ENCODE measurements around the gene DPP10.

Gene DPP10

DNA sequence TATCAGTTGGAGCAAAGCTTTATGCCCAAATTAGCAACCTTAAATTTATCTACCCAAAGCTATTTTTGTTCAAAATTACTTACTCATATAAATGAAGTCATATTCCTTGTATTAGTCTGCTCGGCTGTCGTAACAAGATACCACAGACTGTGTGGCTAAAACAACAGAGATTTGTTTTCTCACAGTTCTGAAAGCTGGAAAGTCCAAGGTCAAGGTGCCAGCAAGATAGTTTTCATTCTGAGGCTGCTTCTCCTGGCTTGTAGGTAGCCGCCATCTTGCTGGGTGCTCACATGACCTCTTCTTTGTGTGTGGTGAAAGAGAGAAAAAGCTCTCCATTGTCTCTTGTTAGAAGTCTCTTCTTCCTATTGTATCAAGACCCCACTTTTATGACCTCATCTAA, 15.7 kb upstream of the DPP10 start:
- CTCF ChIA-PET, result no interaction called here
- TF ChIP-seq KLF16 (tag by site-specific recombination; IDR thresholded peaks at IDR 0.05) (no peak), ZNF366 (tag by site-specific recombination; conservative IDR thresholded peaks at IDR 0.05) (no peak), ZNF792 (tag by site-specific recombination; IDR thresholded peaks at IDR 0.05) (no peak), ZNF560 (tag by site-specific recombination; IDR thresholded peaks at IDR 0.05; ENCODE audit: borderline replicate concordance) (no peak), ZNF777 (tag by site-specific recombination; IDR thresholded peaks at IDR 0.05; ENCODE audit: borderline replicate concordance) (no peak), ZNF184 (tag by site-specific recombination; IDR thresholded peaks at IDR 0.05) (no peak), ZNF155 (tag by site-specific recombination; IDR thresholded peaks at IDR 0.05) (no peak), ZNF239 (tag by site-specific recombination; IDR thresholded peaks at IDR 0.05) (no peak), ZNF138 (tag by site-specific recombination; IDR thresholded peaks at IDR 0.05; ENCODE audit: borderline replicate concordance) (no peak), ZNF600 (tag by site-specific recombination; IDR thresholded peaks at IDR 0.05) (no peak), ZNF175 (tag by site-specific recombination; IDR thresholded peaks at IDR 0.05) (no peak), ZNF768 (tag by site-specific recombination; IDR thresholded peaks at IDR 0.05) (no peak), SP7 (tag by site-specific recombination; IDR thresholded peaks at IDR 0.05) (no peak), ZNF76 (tag by site-specific recombination; IDR thresholded peaks at IDR 0.05; ENCODE audit: borderline replicate concordance, low read depth) (no peak)
- TF ChIP-seq, protein P1, sequence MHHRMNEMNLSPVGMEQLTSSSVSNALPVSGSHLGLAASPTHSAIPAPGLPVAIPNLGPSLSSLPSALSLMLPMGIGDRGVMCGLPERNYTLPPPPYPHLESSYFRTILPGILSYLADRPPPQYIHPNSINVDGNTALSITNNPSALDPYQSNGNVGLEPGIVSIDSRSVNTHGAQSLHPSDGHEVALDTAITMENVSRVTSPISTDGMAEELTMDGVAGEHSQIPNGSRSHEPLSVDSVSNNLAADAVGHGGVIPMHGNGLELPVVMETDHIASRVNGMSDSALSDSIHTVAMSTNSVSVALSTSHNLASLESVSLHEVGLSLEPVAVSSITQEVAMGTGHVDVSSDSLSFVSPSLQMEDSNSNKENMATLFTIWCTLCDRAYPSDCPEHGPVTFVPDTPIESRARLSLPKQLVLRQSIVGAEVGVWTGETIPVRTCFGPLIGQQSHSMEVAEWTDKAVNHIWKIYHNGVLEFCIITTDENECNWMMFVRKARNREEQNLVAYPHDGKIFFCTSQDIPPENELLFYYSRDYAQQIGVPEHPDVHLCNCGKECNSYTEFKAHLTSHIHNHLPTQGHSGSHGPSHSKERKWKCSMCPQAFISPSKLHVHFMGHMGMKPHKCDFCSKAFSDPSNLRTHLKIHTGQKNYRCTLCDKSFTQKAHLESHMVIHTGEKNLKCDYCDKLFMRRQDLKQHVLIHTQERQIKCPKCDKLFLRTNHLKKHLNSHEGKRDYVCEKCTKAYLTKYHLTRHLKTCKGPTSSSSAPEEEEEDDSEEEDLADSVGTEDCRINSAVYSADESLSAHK (tag by site-specific recombination; IDR thresholded peaks at IDR 0.05), result no peak
- TF ChIP-seq, protein P2, sequence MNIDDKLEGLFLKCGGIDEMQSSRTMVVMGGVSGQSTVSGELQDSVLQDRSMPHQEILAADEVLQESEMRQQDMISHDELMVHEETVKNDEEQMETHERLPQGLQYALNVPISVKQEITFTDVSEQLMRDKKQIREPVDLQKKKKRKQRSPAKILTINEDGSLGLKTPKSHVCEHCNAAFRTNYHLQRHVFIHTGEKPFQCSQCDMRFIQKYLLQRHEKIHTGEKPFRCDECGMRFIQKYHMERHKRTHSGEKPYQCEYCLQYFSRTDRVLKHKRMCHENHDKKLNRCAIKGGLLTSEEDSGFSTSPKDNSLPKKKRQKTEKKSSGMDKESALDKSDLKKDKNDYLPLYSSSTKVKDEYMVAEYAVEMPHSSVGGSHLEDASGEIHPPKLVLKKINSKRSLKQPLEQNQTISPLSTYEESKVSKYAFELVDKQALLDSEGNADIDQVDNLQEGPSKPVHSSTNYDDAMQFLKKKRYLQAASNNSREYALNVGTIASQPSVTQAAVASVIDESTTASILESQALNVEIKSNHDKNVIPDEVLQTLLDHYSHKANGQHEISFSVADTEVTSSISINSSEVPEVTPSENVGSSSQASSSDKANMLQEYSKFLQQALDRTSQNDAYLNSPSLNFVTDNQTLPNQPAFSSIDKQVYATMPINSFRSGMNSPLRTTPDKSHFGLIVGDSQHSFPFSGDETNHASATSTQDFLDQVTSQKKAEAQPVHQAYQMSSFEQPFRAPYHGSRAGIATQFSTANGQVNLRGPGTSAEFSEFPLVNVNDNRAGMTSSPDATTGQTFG (tag by site-specific recombination; IDR thresholded peaks at IDR 0.05; ENCODE audit: borderline replicate concordance), result no peak
- TF ChIP-seq, protein P3, sequence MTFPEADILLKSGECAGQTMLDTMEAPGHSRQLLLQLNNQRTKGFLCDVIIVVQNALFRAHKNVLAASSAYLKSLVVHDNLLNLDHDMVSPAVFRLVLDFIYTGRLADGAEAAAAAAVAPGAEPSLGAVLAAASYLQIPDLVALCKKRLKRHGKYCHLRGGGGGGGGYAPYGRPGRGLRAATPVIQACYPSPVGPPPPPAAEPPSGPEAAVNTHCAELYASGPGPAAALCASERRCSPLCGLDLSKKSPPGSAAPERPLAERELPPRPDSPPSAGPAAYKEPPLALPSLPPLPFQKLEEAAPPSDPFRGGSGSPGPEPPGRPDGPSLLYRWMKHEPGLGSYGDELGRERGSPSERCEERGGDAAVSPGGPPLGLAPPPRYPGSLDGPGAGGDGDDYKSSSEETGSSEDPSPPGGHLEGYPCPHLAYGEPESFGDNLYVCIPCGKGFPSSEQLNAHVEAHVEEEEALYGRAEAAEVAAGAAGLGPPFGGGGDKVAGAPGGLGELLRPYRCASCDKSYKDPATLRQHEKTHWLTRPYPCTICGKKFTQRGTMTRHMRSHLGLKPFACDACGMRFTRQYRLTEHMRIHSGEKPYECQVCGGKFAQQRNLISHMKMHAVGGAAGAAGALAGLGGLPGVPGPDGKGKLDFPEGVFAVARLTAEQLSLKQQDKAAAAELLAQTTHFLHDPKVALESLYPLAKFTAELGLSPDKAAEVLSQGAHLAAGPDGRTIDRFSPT (tag by site-specific recombination; IDR thresholded peaks at IDR 0.05), result no peak
- TF ChIP-seq, protein P4, sequence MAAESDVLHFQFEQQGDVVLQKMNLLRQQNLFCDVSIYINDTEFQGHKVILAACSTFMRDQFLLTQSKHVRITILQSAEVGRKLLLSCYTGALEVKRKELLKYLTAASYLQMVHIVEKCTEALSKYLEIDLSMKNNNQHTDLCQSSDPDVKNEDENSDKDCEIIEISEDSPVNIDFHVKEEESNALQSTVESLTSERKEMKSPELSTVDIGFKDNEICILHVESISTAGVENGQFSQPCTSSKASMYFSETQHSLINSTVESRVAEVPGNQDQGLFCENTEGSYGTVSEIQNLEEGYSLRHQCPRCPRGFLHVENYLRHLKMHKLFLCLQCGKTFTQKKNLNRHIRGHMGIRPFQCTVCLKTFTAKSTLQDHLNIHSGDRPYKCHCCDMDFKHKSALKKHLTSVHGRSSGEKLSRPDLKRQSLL (tag by site-specific recombination; IDR thresholded peaks at IDR 0.05), result no peak
- no peaks in the 10 kb centered on the region for H3K36me3 ChIP-seq (ENCODE audit: control insufficient read depth in 2 of 2, insufficient read depth in 1 of 2, low read length in 2 of 2)

DNA sequence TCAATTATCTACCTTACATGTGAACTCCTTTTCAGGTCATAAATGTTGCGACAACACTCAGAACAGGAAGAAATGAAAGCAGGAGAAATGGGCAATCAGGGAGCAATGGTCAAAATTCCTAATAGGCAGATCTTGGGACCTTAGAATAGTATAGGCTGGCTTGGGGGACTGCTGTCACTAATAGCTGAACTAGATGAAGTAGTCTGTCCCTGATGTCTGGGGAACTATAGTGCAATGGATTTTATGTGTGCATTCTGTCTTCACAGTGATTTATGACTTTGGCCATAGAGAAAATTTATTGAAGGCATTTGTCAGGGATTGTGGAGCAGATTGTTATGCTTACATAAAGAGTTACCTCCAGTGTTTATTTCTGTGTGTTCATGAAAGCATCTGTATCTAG, 6.1 kb upstream of the DPP10 start:
- Histone ChIP-seq H3K4me3 (ENCODE audit: low read depth, low read length) (no peak overlapping the region), H3K9me3 (ENCODE audit: control insufficient read depth, insufficient read depth, low read depth, low read length) (no peaks in the 10 kb centered on the region), H3K27ac (ENCODE audit: extremely low read depth, low read depth, low read length) (no peak overlapping the region), H3K4me1 (ENCODE audit: control insufficient read depth, insufficient read depth, low read length) (no peaks in the 10 kb centered on the region), H3K36me3 (ENCODE audit: control insufficient read depth in 2 of 2, insufficient read depth in 1 of 2, low read length in 2 of 2) (no peaks in the 10 kb centered on the region)
- TF ChIP-seq YY2 (tag by site-specific recombination; IDR thresholded peaks at IDR 0.05), result no peak
- TF ChIP-seq ZNF404 (tag by site-specific recombination; IDR thresholded peaks at IDR 0.05), result no peak
- TF ChIP-seq HOXD13 (CRISPR knock-in tag; IDR thresholded peaks at IDR 0.05; ENCODE audit: borderline replicate concordance), result no peak
- no peak for TF ChIP-seq SCRT1 (tag by site-specific recombination; IDR thresholded peaks at IDR 0.05; ENCODE audit: borderline replicate concordance)
- no peak for TF ChIP-seq ZNF155 (tag by site-specific recombination; IDR thresholded peaks at IDR 0.05)
- TF ChIP-seq YY1 (tag by site-specific recombination; IDR thresholded peaks at IDR 0.05), result no peak
- no peak for TF ChIP-seq ZNF184 (tag by site-specific recombination; IDR thresholded peaks at IDR 0.05)
- TF ChIP-seq ZNF701 (tag by site-specific recombination; IDR thresholded peaks at IDR 0.05), result no peak
- POLR2A ChIA-PET, result no interaction called here
- CTCF ChIA-PET, result no interaction called here

More for the DNA sequence above, 15.7 kb upstream of the DPP10 start:
- Histone ChIP-seq H3K27ac (ENCODE audit: extremely low read depth, low read depth, low read length) (no peak overlapping the region), H3K4me1 (ENCODE audit: control insufficient read depth, insufficient read depth, low read length) (no peaks in the 10 kb centered on the region), H3K4me3 (ENCODE audit: low read depth, low read length) (no peak overlapping the region), H3K9me3 (ENCODE audit: control insufficient read depth, insufficient read depth, low read depth, low read length) (no peaks in the 10 kb centered on the region)
- POLR2A ChIA-PET, result no interaction called here
